Stimulated activated CD8-positive, alpha-beta memory T cell treated with anti-CD3 and anti-CD28 coated beads, Interleukin-7, amount 100 ng/mL, for 24 hours (primary cell): ENCODE results near the gene LIPT1.
"Not testable (repeated sequence)": the region's sequence is repeated elsewhere in the genome, so short reads cannot be mapped to it uniquely, and the experiment has no call there.

ENCODE experiments used
- DNase-seq: peaks from one replicate; pipeline ENCODE4 v3.0.0-alpha.2; 2020; ENCODE audit warnings: low read depth

Gene LIPT1

GRCh38 chr2:99154643-99155536, at the start of gene LIPT1, which contains the start of gene TSGA10:
Gene LIPT1 (plus strand): TSS chr2:99154967. CDS start chr2:99161958, 6,991 bp downstream.
Gene TSGA10 (minus strand): TSS chr2:99154942. CDS start chr2:99109439, 45,503 bp downstream.
- peak; percentile 88 for DNase-seq

- DNase-seq = no peak
Observed at GRCh38 chr2:99106913-99107312, 47.9 kb upstream of the LIPT1 start.

GRCh38 chr2:99111236-99111635, 43.5 kb upstream of the LIPT1 start:
- DNase-seq = no peak

- no peak for DNase-seq
Observed at GRCh38 chr2:99111945-99112344, 42.8 kb upstream of the LIPT1 start.

GRCh38 chr2:99112617-99113016, 42.1 kb upstream of the LIPT1 start:
- no peak for DNase-seq

- DNase-seq = no peak
Observed at GRCh38 chr2:99127981-99128380, 26.8 kb upstream of the LIPT1 start.

GRCh38 chr2:99135044-99135556, 19.7 kb upstream of the LIPT1 start:
- DNase-seq = not testable (repeated sequence)

GRCh38 chr2:99139003-99139402, 15.8 kb upstream of the LIPT1 start:
- DNase-seq = no peak

GRCh38 chr2:99140056-99140859, 14.5 kb upstream of the LIPT1 start:
- DNase-seq = no peak

- DNase-seq = no peak
Observed at GRCh38 chr2:99140860-99141109, 14.0 kb upstream of the LIPT1 start.

GRCh38 chr2:99141110-99142108, 13.4 kb upstream of the LIPT1 start, which contains the start of gene C2orf15:
Gene C2orf15 (plus strand): TSS chr2:99141707. CDS start chr2:99150559, 8,852 bp downstream.
- peak; percentile 92 for DNase-seq

GRCh38 chr2:99150706-99151105, 4.1 kb upstream of the LIPT1 start:
- DNase-seq = no peak

GRCh38 chr2:99152199-99152895, 2.4 kb upstream of the LIPT1 start:
- DNase-seq = no peak

- no peak for DNase-seq
Observed at GRCh38 chr2:99153921-99154604, 704 bp upstream of the LIPT1 start.

GRCh38 chr2:99156891-99157290, 2.1 kb downstream of the LIPT1 start:
- no peak for DNase-seq

- DNase-seq = no peak
Observed at GRCh38 chr2:99158599-99158998, 3.8 kb downstream of the LIPT1 start.

- no peak for DNase-seq
Observed at GRCh38 chr2:99159594-99159993, 4.8 kb downstream of the LIPT1 start.

GRCh38 chr2:99166218-99166617, 11.5 kb downstream of the LIPT1 start:
- no peak for DNase-seq

- DNase-seq = no peak
Observed at GRCh38 chr2:99169534-99169933, 14.8 kb downstream of the LIPT1 start.

GRCh38 chr2:99171377-99172140, 16.8 kb downstream of the LIPT1 start:
- no peak for DNase-seq
